NCI-H2107 (cell line): ENCODE results near the gene KNCN.
A peak's percentile ranks its signal among the peaks of the same experiment; 100 is the strongest.

ENCODE experiments used
- DNase-seq: peaks from one replicate; lab custom pipeline; 2025; lab: John Stamatoyannopoulos, UW

The KNCN gene

GRCh38 chr1:46569116-46569515 is 17.7 kb upstream of the KNCN start:
- DNase-seq: no peak

DNA sequence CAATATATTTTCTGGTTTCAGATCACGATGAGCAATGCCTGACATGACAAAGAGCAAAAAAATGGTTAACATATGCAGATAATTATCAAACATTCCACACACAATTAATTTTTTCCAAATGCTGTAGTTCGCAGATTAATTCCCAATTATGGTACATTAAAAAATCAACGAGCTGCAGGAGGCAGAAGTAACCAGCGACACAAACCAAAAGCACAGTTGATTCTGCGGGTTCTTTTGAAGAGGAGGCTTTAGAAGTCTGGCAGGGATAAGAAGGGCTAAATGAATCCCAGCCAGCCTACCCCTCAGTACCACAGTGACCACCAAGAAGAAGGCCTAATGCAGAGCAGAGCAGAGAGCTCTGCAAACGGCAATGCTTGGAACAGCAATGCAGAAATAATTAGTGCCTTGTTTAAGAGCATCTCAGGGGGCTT is 17.0 kb upstream of the KNCN start:
- no peak for DNase-seq

GRCh38 chr1:46563341-46563740 is 11.9 kb upstream of the KNCN start:
- no peak for DNase-seq

GRCh38 chr1:46562498-46562897 is 11.1 kb upstream of the KNCN start:
- DNase-seq: no peak

- no peak for DNase-seq
These were observed 7.5 kb upstream of the KNCN start for GRCh38 chr1:46558966-46559365.

GRCh38 chr1:46558141-46558963 is 6.9 kb upstream of the KNCN start:
- DNase-seq: peak; percentile 59

DNA sequence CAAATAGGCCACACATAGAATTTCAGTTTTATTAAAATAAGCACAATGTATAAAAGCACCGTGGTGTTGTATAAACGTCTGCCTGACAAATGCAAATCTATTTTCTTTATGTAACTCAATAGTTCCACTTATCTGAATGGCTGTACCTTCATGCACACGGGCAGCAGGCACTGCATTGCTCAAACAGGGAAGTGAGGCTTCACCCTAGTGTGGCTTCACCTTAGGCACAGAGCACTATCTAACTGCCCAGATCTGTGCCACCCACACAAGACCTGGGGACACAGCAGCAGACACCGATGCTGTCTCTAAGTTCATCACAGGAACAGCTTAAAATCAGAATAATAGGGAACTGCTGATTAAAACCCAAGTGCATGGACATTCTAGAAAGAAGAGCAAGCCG is 6.0 kb upstream of the KNCN start:
- DNase-seq: peak; percentile 39

DNA sequence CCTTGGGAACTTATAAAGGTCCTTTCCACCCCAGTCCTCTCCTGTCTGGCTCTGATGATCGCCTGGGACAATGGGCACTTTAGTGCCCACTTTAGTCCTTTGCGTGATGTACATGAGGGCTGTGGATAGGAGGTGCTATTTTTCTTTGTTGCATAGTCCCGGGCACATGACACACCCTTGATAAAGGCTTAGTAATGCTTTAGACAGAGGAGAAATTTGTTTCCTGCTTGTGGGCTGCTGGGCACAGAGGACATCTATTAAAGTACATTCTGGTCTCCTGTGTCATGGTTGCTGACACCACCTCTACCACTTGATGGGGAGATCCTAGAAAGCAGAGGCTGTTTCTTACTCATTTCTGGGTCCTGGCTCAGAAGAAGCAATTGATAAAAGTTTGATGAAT is 5.4 kb upstream of the KNCN start:
- DNase-seq: no peak

- no peak for DNase-seq
These were observed 4.6 kb upstream of the KNCN start for GRCh38 chr1:46555826-46556619.

- DNase-seq: no peak
These were observed 3.3 kb upstream of the KNCN start for GRCh38 chr1:46554597-46555381.

GRCh38 chr1:46554236-46554596 is 2.8 kb upstream of the KNCN start:
- DNase-seq: no peak

GRCh38 chr1:46553506-46553905 is 2.1 kb upstream of the KNCN start:
- DNase-seq: no peak

DNA sequence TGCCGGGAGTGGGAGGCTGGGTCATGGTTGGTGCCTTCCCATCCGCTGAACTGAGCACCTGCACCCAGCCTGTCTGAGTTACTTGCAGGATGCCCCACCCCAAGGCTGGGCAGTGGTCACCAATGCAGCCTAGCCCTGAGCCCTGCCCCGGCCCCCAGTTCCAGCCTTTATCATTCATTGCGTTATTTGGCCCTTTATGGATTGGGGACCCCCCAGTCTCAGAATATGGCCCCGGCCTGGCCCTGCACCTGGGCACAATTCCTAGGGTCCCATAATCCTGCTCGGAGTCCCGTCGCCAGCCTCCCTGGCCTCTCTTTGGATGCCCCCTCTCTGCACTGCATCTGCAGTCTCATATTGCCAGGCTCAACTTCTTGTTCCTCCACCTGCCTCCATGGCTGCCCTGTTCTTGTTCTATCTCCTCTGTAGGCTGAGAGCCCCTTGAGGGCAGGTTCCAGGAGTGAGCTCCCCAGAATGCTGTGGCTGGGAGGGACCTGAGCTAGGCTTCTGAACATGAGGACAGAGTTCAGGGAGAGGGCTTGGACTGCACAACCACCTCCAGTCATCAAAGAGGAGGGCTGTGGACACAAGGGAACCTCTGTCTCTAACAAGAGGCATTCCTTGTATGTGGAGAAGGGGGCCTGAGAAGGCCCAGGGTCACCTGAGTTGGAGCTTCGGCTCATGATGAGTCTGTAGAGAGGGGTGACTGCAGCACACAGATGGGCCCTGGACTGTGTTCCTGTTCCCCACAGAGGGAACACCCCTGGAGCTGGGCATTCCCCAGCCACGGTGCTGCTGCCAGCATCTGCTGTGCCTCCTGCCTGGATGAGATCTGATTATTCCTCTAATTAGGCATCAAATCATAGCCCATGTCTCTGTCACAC is 1.1 kb upstream of the KNCN start:
- DNase-seq: no peak

GRCh38 chr1:46550751-46551231 is 656 bp downstream of the KNCN start:
- DNase-seq: no peak

- peak; percentile 35 for DNase-seq
These were observed 1.5 kb downstream of the KNCN start for GRCh38 chr1:46549697-46550681.

DNA sequence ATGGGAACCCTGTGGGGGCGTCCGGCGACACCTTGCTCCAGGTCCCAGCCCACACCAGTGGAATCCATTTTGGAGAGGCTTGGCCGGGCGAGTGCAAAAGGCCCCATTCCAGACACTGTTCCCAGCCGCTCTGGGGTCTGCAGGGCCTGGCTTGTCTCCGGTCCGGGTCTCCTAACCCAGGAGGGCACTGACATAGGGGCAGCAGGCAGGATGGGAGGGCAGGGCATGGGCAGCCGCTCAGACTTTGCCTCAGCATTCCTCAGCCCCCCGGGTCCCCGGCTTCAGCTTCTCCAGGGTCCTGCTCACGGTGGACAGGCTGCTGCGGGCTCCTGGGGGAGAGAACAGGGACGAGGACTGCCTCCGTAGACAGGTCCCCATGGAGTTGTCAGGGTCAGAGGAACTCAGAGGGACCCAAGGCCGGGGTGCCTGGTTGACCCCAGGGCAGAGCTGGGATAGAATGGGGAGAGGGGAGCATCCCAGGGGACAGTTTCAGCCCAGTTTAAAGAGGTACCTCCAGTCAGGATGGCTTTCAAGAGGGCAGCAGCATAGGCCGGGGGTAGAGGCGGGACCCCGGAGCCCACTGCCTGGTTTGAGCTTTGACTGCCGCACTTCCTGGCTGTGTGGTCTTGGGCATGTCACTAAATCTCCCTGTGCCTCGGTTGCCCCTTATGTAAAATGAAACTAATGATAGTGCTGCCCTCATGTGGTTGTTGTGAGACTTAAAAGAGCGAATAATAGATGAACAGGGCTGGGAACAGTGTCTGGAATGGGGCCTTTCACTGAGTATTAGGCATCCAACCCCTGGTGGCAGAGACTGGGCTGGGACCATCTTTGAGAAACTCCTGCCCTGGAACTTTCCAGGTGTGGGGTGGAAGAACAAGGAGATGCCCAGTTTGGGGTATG is 3.7 kb downstream of the KNCN start:
- no peak for DNase-seq

DNA sequence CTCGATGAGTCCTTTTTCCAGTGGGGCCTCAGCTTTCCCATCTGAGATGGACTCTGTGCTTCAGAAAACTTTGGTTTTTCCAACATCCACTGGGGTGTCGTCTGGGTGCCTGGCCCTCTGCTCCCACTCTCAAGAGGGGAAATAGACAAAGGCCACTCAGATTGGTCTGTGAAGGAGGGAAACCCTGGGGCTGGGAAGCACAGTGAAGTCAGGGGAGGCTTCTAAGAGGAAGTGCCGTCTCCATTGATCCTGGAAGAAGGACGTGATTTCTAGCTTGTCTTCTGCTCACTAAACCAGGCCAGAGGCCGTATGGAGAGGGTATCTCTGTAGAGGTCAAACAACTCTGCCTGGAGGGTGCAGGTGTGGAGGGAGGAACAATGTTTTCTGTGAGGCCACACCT is 5.2 kb downstream of the KNCN start:
- DNase-seq: no peak

DNA sequence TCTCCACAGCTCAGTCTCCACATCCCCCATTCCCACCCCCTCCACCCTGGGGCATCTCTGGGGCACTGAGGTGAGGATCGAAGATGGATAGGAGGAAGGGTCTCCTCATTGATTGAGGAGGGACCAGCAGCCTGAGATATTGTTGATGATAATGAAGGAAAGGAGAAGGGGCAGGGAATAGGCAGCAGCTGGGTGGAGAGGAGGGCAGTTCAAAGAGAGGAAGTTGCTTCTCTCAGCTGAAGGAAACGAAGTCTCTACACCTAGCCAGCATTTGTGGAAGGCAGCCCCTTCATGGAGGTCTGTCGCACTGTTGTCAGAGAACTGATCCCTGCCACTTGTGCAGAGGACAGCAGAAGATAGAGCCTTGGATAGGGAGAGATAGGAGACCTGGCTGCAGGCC is 5.7 kb downstream of the KNCN start:
- no peak for DNase-seq

DNA sequence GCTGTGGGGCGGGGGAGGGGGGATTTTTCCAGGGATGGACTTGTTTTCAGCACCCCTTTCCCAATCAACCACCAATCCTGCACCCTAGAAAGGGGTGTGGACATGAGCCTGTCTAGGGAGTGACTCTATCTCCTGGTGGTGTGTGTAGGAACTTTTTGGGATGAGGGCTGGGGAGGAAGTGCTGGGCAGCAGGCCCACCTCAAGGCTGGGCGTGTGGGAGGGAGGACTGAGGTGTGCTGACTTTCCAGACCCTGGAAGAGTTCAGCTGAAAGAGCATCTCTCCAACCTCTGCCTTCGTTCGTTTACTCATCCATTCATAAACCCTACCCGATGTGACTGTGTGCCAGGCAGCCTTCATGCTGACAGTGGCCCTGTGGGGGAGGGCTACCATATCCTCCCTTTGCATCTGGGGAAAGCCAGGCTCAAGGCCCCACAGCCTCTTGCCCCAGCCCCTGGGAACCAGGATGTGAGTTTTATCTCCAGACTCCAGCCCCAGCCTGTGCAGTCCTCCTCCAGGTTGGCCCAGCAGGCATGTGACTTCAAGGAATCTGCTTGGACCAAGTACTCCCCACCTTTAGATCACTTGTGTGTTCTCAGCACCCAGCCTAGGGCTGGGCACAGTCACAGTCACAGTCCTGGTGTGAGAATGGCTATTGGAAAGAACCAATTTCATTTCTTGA is 6.7 kb downstream of the KNCN start:
- DNase-seq: no peak
